ENCODE results near the gene RALBP1. TPM values are rescaled to one million over a fixed set of nuclear protein-coding genes. Genes with fewer than 3 reads are reported as not detected.
"Not testable (repeated sequence)": the region's sequence is repeated elsewhere in the genome, so short reads cannot be mapped to it uniquely, and the experiment has no call there.

RALBP1 gene
- total and polyA plus RNA-seq, 4 donors: 31.3 to 55.3 (median 53.8) TPM

GRCh38 chr18:9447334-9447733, 28.0 kb upstream of the RALBP1 start:
- ATAC-seq (ENCODE audit: low FRiP score) (no peak), DNase-seq (no peak)
- H3K4me3 ChIP-seq (ENCODE audit: low read length in 2 of 2): no peak overlapping the region
- no peaks in the 10 kb centered on the region for H3K27me3 ChIP-seq (ENCODE audit: control insufficient read depth in 1 of 2, insufficient read depth in 2 of 2, low read length in 1 of 2)
- intact Hi-C loops (cut with DNase I): no loop called here
- no peak overlapping the region for H3K27ac ChIP-seq (ENCODE audit: low read depth in 1 of 2, low read length in 2 of 2)
- no peaks in the 10 kb centered on the region for H3K36me3 ChIP-seq (ENCODE audit: control insufficient read depth in 1 of 2, insufficient read depth in 2 of 2, low read length in 1 of 2)
- WGBS, 2 donors: 95 to 96% methylated on average over 7 of the region's 7 CpGs
- H3K4me1 ChIP-seq (ENCODE audit: control insufficient read depth in 1 of 2, insufficient read depth in 2 of 2, low read length in 2 of 2): no peaks in the 10 kb centered on the region
- peaks cover 2% of the 10 kb centered on the region for H3K9me3 ChIP-seq (ENCODE audit: control insufficient read depth, low read length)

GRCh38 chr18:9449600-9450414, 25.5 kb upstream of the RALBP1 start:
- intact Hi-C loops (cut with DNase I): no loop called here
- DNase-seq: no peak
- H3K36me3 ChIP-seq (ENCODE audit: control insufficient read depth in 1 of 2, insufficient read depth in 2 of 2, low read length in 1 of 2): no peaks in the 10 kb centered on the region
- ATAC-seq (ENCODE audit: low FRiP score): no peak
- no peaks in the 10 kb centered on the region for H3K27me3 ChIP-seq (ENCODE audit: control insufficient read depth in 1 of 2, insufficient read depth in 2 of 2, low read length in 1 of 2)
- H3K4me1 ChIP-seq (ENCODE audit: control insufficient read depth in 1 of 2, insufficient read depth in 2 of 2, low read length in 2 of 2): no peaks in the 10 kb centered on the region
- H3K27ac ChIP-seq (ENCODE audit: low read depth in 1 of 2, low read length in 2 of 2): no peak overlapping the region
- H3K9me3 ChIP-seq (ENCODE audit: control insufficient read depth, low read length): peaks cover 2% of the 10 kb centered on the region
- no peak overlapping the region for H3K4me3 ChIP-seq (ENCODE audit: low read length in 2 of 2)
- WGBS, 2 donors: 65 to 80% methylated on average over 12 of the region's 12 CpGs

DNA sequence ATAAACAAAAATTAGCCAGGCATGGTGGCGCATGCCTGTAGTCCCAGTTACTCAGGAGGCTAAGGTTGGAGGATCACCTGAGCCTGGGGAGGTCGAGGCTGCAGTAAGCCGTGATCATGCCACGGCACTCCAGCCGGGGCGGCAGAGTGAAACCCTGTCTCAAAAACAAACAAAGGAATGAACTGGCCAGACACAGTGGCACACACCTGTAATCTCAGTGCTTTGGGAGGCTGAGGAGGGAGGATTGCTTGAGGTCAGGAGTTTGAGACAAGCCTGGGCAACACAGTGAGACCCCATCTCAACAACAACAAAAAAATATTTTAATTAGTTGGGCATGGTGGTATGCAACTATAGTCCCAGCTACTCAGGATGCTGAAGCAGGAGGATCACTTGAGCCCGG, 24.4 kb upstream of the RALBP1 start:
- H3K27ac ChIP-seq (ENCODE audit: low read depth in 1 of 2, low read length in 2 of 2); ATAC-seq (ENCODE audit: low FRiP score); H3K9me3 ChIP-seq (ENCODE audit: control insufficient read depth, low read length); H3K27me3 ChIP-seq (ENCODE audit: control insufficient read depth in 1 of 2, insufficient read depth in 2 of 2, low read length in 1 of 2); H3K36me3 ChIP-seq (ENCODE audit: control insufficient read depth in 1 of 2, insufficient read depth in 2 of 2, low read length in 1 of 2); intact Hi-C loops (cut with DNase I); DNase-seq; H3K4me1 ChIP-seq (ENCODE audit: control insufficient read depth in 1 of 2, insufficient read depth in 2 of 2, low read length in 2 of 2); H3K4me3 ChIP-seq (ENCODE audit: low read length in 2 of 2): not testable (repeated sequence)
- WGBS, 2 donors: 95 to 97% methylated on average over 7 of the region's 7 CpGs

GRCh38 chr18:9453283-9453682, 22.0 kb upstream of the RALBP1 start:
- H3K27ac ChIP-seq (ENCODE audit: low read depth in 1 of 2, low read length in 2 of 2): no peak overlapping the region
- no peak for ATAC-seq (ENCODE audit: low FRiP score)
- WGBS, 2 donors: 73 to 81% methylated on average over 2 of the region's 2 CpGs

DNA sequence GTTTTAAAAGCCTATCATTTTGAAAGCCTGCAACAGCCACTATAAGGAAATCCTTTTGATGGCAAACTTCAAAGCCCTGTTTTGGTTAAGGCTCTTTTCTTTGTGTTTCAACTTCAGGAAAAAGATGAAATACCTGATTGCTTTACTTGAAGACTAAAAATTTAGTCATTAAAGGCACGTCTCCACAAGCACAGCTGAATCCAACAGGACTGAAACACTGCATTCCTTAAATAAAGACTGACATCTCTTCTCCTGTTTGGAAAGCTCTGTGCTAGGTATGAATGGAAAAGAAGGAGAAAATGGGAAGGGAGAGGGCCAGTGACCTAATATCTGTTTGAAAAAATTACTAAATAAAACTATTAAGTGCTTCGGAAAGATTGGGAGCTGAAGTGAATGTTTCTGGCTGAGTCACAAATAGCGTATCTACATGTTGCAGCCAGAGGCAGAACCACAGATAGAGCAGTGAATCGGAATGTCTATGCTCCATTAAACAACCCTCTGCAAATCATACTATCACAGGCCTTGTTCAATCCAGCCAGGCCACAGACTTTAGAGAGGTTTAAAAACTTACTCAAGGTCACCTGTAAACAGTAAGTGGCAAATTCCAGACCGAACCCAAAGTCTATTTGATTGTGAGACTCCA, 21.1 kb upstream of the RALBP1 start:
- H3K36me3 ChIP-seq (ENCODE audit: control insufficient read depth in 1 of 2, insufficient read depth in 2 of 2, low read length in 1 of 2): no peaks in the 10 kb centered on the region
- 72 to 82% methylated on average over 5 of the region's 5 CpGs for WGBS, 2 donors
- H3K4me3 ChIP-seq (ENCODE audit: low read length in 2 of 2): no peak overlapping the region
- no peak for DNase-seq
- H3K27ac ChIP-seq (ENCODE audit: low read depth in 1 of 2, low read length in 2 of 2): no peak overlapping the region
- no peaks in the 10 kb centered on the region for H3K4me1 ChIP-seq (ENCODE audit: control insufficient read depth in 1 of 2, insufficient read depth in 2 of 2, low read length in 2 of 2)
- H3K27me3 ChIP-seq (ENCODE audit: control insufficient read depth in 1 of 2, insufficient read depth in 2 of 2, low read length in 1 of 2): no peaks in the 10 kb centered on the region
- intact Hi-C loops (cut with DNase I): no loop called here
- peaks cover 3% of the 10 kb centered on the region for H3K9me3 ChIP-seq (ENCODE audit: control insufficient read depth, low read length)
- no peak for ATAC-seq (ENCODE audit: low FRiP score)

More at GRCh38 chr18:9453283-9453682, 22.0 kb upstream of the RALBP1 start:
- Histone ChIP-seq H3K9me3 (ENCODE audit: control insufficient read depth, low read length) (peaks cover 3% of the 10 kb centered on the region), H3K4me3 (ENCODE audit: low read length in 2 of 2) (no peak overlapping the region), H3K36me3 (ENCODE audit: control insufficient read depth in 1 of 2, insufficient read depth in 2 of 2, low read length in 1 of 2) (no peaks in the 10 kb centered on the region), H3K27me3 (ENCODE audit: control insufficient read depth in 1 of 2, insufficient read depth in 2 of 2, low read length in 1 of 2) (no peaks in the 10 kb centered on the region), H3K4me1 (ENCODE audit: control insufficient read depth in 1 of 2, insufficient read depth in 2 of 2, low read length in 2 of 2) (no peaks in the 10 kb centered on the region)
- DNase-seq: no peak
- intact Hi-C loops (cut with DNase I): no loop called here

GRCh38 chr18:9455718-9456511, 19.4 kb upstream of the RALBP1 start:
- no peaks in the 10 kb centered on the region for H3K36me3 ChIP-seq (ENCODE audit: control insufficient read depth in 1 of 2, insufficient read depth in 2 of 2, low read length in 1 of 2)
- H3K9me3 ChIP-seq (ENCODE audit: control insufficient read depth, low read length): peaks cover 3% of the 10 kb centered on the region
- H3K27me3 ChIP-seq (ENCODE audit: control insufficient read depth in 1 of 2, insufficient read depth in 2 of 2, low read length in 1 of 2): no peaks in the 10 kb centered on the region
- intact Hi-C loops (cut with DNase I): no loop called here
- ATAC-seq (ENCODE audit: low FRiP score): no peak
- H3K4me1 ChIP-seq (ENCODE audit: control insufficient read depth in 1 of 2, insufficient read depth in 2 of 2, low read length in 2 of 2): no peaks in the 10 kb centered on the region
- DNase-seq: no peak
- WGBS, 2 donors: 90 to 95% methylated on average over 3 of the region's 3 CpGs
- no peak overlapping the region for H3K4me3 ChIP-seq (ENCODE audit: low read length in 2 of 2)
- no peak overlapping the region for H3K27ac ChIP-seq (ENCODE audit: low read depth in 1 of 2, low read length in 2 of 2)

DNA sequence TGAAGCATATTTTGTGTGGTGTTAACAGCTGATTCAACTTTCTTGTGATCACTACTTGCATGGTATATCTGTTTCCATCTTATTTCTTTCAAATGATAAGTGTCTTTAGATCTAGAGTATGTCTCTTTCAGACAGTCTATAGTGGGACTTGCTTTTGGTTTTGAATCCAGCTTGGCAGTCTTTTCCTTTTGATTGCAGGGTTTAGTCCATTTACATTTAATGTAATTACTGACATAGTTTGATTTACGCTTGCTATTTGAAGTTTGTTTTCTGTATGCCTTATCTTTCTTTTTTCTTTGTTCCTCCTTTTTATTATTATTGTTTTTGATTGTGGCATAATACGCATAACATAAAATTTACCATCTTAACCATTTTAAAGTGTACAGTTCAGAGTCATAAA, 9.2 kb upstream of the RALBP1 start:
- H3K27me3 ChIP-seq (ENCODE audit: control insufficient read depth in 1 of 2, insufficient read depth in 2 of 2, low read length in 1 of 2): no peaks in the 10 kb centered on the region
- peaks cover 3% of the 10 kb centered on the region for H3K9me3 ChIP-seq (ENCODE audit: control insufficient read depth, low read length)
- intact Hi-C loops (cut with DNase I): no loop called here
- DNase-seq (no peak), ATAC-seq (ENCODE audit: low FRiP score) (no peak)
- 68 to 94% methylated on average over 2 of the region's 2 CpGs for WGBS, 2 donors
- no peaks in the 10 kb centered on the region for H3K36me3 ChIP-seq (ENCODE audit: control insufficient read depth in 1 of 2, insufficient read depth in 2 of 2, low read length in 1 of 2)
- no peak overlapping the region for H3K4me3 ChIP-seq (ENCODE audit: low read length in 2 of 2)
- no peaks in the 10 kb centered on the region for H3K4me1 ChIP-seq (ENCODE audit: control insufficient read depth in 1 of 2, insufficient read depth in 2 of 2, low read length in 2 of 2)
- no peak overlapping the region for H3K27ac ChIP-seq (ENCODE audit: low read depth in 1 of 2, low read length in 2 of 2)

- Histone ChIP-seq H3K4me1 (ENCODE audit: control insufficient read depth in 1 of 2, insufficient read depth in 2 of 2, low read length in 2 of 2) (no peaks in the 10 kb centered on the region), H3K36me3 (ENCODE audit: control insufficient read depth in 1 of 2, insufficient read depth in 2 of 2, low read length in 1 of 2) (no peaks in the 10 kb centered on the region), H3K4me3 (ENCODE audit: low read length in 2 of 2) (no peak overlapping the region), H3K27ac (ENCODE audit: low read depth in 1 of 2, low read length in 2 of 2) (no peak overlapping the region), H3K27me3 (ENCODE audit: control insufficient read depth in 1 of 2, insufficient read depth in 2 of 2, low read length in 1 of 2) (no peaks in the 10 kb centered on the region), H3K9me3 (ENCODE audit: control insufficient read depth, low read length) (peaks cover 2% of the 10 kb centered on the region)
- ATAC-seq (ENCODE audit: low FRiP score) (no peak), DNase-seq (no peak)
- WGBS, 2 donors: 55 to 65% methylated on average over 1 of the region's 1 CpG
- intact Hi-C loops (cut with DNase I): no loop called here
Observed at GRCh38 chr18:9466846-9467245, 8.5 kb upstream of the RALBP1 start.

Data from aorta (tissue), 5 donors.